T-cell (primary cell): Measurements from ENCODE around the gene MKLN1. TPM values are rescaled to one million over a fixed set of nuclear protein-coding genes. Genes with fewer than 3 reads are reported as not detected.
"Not testable (repeated sequence)": the region's sequence is repeated elsewhere in the genome, so short reads cannot be mapped to it uniquely, and the experiment has no call there.

Experiments used
- ATAC-seq, 4 experiments: fragments of 200-7000 bp in 3 of 4; fragments of 150-1000 bp in 1 of 4; cut with Tn5 transposase; replicated peaks in 1 of 4; 1 replicate in 3 of 4; 2 replicates in 1 of 4; pipeline ENCODE4 v1.10.0; 2021; ENCODE audit warnings: moderate library complexity in 3 of 4, mild to moderate bottlenecking in 2 of 4, moderate number of reproducible peaks in 1 of 4
- CTCF ChIA-PET, 2 donors: fragments of 300-600 bp; sonication (Branson Sonifier 250); formaldehyde crosslinking; loops; one replicate each; lab custom pipeline; 2022; ENCODE audit warnings: antibody characterized with exemption in 2 of 2; lab: Charles Lee
- POLR2A ChIA-PET, 2 donors: fragments of 300-600 bp; sonication (Branson Sonifier 250); formaldehyde crosslinking; loops; one replicate each; lab custom pipeline; 2022; ENCODE audit warnings: antibody characterized with exemption in 2 of 2; lab: Charles Lee
- DNase-seq, 35 experiments: peaks; one replicate each; pipeline versions ENCODE4 v3.0.0 to v3.0.0-alpha.2; 2013 to 2023
- H3K27ac ChIP-seq: one replicate; pipeline ENCODE4 v1.5.1; 2013; ENCODE audit warnings: low read length
- H3K27me3 ChIP-seq, 2 experiments: replicated peaks in 1 of 2; 1 replicate in 1 of 2; 2 replicates in 1 of 2; pipeline versions ENCODE4 v1.6.1 to v1.7.0; 2013; ENCODE audit warnings: low read length in 1 of 2, mixed read lengths in 1 of 2; ENCODE audit not compliant: control insufficient read depth in 2 of 2, insufficient read depth in 2 of 2; ENCODE audit errors: extremely low read depth in 1 of 2
- H3K36me3 ChIP-seq, 2 donors: 1 replicate in 1 of 2; 2 replicates in 1 of 2; pipeline versions ENCODE4 v1.6.1 to v1.7.0; 2013; ENCODE audit warnings: low read length in 1 of 2; ENCODE audit not compliant: control insufficient read depth in 2 of 2, insufficient read depth in 1 of 2; ENCODE audit errors: extremely low read depth in 1 of 2
- H3K4me1 ChIP-seq, 2 experiments: 1 replicate in 1 of 2; 2 replicates in 1 of 2; pipeline versions ENCODE4 v1.6.1 to v1.7.0; 2013; ENCODE audit warnings: low read length in 2 of 2, mixed read lengths in 1 of 2; ENCODE audit not compliant: insufficient read depth in 2 of 2, control insufficient read depth in 1 of 2; ENCODE audit errors: extremely low read depth in 1 of 2
- H3K4me3 ChIP-seq, 2 donors: 1 replicate in 1 of 2; 2 replicates in 1 of 2; pipeline versions ENCODE4 v1.5.1 to v1.7.0; 2013; ENCODE audit warnings: mild to moderate bottlenecking in 2 of 2, low read length in 1 of 2, moderate library complexity in 1 of 2; ENCODE audit not compliant: control insufficient read depth in 1 of 2; ENCODE audit errors: extremely low read depth in 1 of 2
- H3K9me3 ChIP-seq: 2 replicates; pipeline ENCODE4 v1.7.0; 2013
- H3K27ac Mint-ChIP-seq, 2 donors: one replicate each; pipeline ENCODE4 v1.8.0; 2020 to 2021; ENCODE audit warnings: mild to moderate bottlenecking in 2 of 2, mixed read lengths in 2 of 2
- H3K27me3 Mint-ChIP-seq, 2 donors: one replicate each; pipeline ENCODE4 v1.8.0; 2021 to 2022; ENCODE audit warnings: mixed read lengths in 2 of 2
- H3K36me3 Mint-ChIP-seq: one replicate; pipeline ENCODE4 v1.8.0; 2021; ENCODE audit warnings: mixed read lengths
- H3K4me1 Mint-ChIP-seq, 3 donors: one replicate each; pipeline ENCODE4 v1.8.0; 2020 to 2022; ENCODE audit warnings: mixed read lengths in 3 of 3, mild to moderate bottlenecking in 1 of 3
- H3K4me3 Mint-ChIP-seq, 3 donors: one replicate each; pipeline ENCODE4 v1.8.0; 2020 to 2022; ENCODE audit warnings: mild to moderate bottlenecking in 3 of 3, mixed read lengths in 3 of 3, moderate library complexity in 3 of 3
- H3K9me3 Mint-ChIP-seq, 3 donors: one replicate each; pipeline ENCODE4 v1.8.0; 2020 to 2022; ENCODE audit warnings: mixed read lengths in 3 of 3
- WGBS: methylation state at CpG from one replicate; pipeline ENCODE4 v1.1.5; 2013; ENCODE audit warnings: missing lambda C conversion rate; ENCODE audit not compliant: insufficient coverage; 5-methylcytosine and 5-hydroxymethylcytosine counted together
- total RNA-seq, 35 experiments: library from RNA in 6 of 35; stranded (reverse) in 6 of 35; fragments of 120-200 nt in 1 of 35; gene quantifications; one replicate each; pipeline versions ENCODE4 v1.2.1 to v1.2.4 and lab custom pipeline; 2013 to 2026

MKLN1 gene
- total RNA-seq, 5 donors from 2014 or later (not counting 1 experiment from before 2014, with no cell fraction given), result 43.9 to 63.3 (median 46.5) TPM

GRCh38 chr7:131328377-131329175, 900 bp downstream of the MKLN1 start:
- no peak for ATAC-seq
- peak overlapping the region; percentile 97 for H3K27ac ChIP-seq
- H3K36me3 Mint-ChIP-seq, result peaks cover 5% of the 10 kb centered on the region

GRCh38 chr7:131329176-131329570, 1.5 kb downstream of the MKLN1 start:
- peak overlapping the region; percentile 94 to 99 (median 99) for H3K4me3 Mint-ChIP-seq

More at GRCh38 chr7:131328377-131329175, 900 bp downstream of the MKLN1 start:
- WGBS, result 4% methylated on average over 14 of the region's 20 CpGs
- DNase-seq, result peak in 1 of 35 experiments; percentile 6
- Mint-ChIP-seq H3K9me3 (no peaks in the 10 kb centered on the region), H3K4me3 (peak overlapping the region; percentile 94 to 99 (median 99)), H3K4me1 (peaks cover 64 to 79% (median 70%) of the 10 kb centered on the region in 3 donors), H3K27ac (peak overlapping the region; percentile 92 to 96), H3K27me3 (no peaks in the 10 kb centered on the region)
- ChIA-PET CTCF (interaction anchor here (0.8 to 2.4 kb wide), 8 partner anchors 8 to 259 kb away, joined by 3 to 9 read pairs (median 3); no protein-coding TSS in a partner anchor), POLR2A (interaction anchor here (0.6 to 1.2 kb wide), 4 partner anchors 16 to 97 kb away, joined by 3 to 4 read pairs (median 3); no protein-coding TSS in a partner anchor)
- H3K27me3 ChIP-seq, result no peaks in the 10 kb centered on the region
- peaks cover 0 to 3% of the 10 kb centered on the region in 2 donors for H3K36me3 ChIP-seq
- peak overlapping the region; percentile 89 to 100 for H3K4me3 ChIP-seq
- peaks cover 20 to 29% of the 10 kb centered on the region in 2 experiments for H3K4me1 ChIP-seq
- H3K9me3 ChIP-seq, result no peaks in the 10 kb centered on the region

GRCh38 chr7:131330299-131330698, 2.6 kb downstream of the MKLN1 start:
- 80% methylated on average over 1 of the region's 4 CpGs for WGBS
- POLR2A ChIA-PET, result interaction anchor here in 1 of 2 donors (0.7 kb wide), 1 partner anchor 25 kb away, joined by 3 read pairs; no protein-coding TSS in a partner anchor

More at GRCh38 chr7:131329176-131329570, 1.5 kb downstream of the MKLN1 start:
- DNase-seq (peak in 1 of 35 experiments; percentile 10), ATAC-seq (no peak)
- WGBS, result 83% methylated on average over 1 of the region's 1 CpG
- H3K4me3 ChIP-seq, result peak overlapping the region; percentile 25 to 100
- H3K27ac ChIP-seq, result no peak overlapping the region
- H3K27me3 ChIP-seq, result no peaks in the 10 kb centered on the region
- POLR2A ChIA-PET, result interaction anchor here (0.6 kb wide), 3 partner anchors 11 to 20 kb away, joined by 3 read pairs; no protein-coding TSS in a partner anchor
- no peaks in the 10 kb centered on the region for H3K9me3 ChIP-seq
- H3K36me3 ChIP-seq, result peaks cover 0 to 3% of the 10 kb centered on the region in 2 donors
- CTCF ChIA-PET, result interaction anchor here in 1 of 2 donors (1.5 kb wide), 1 partner anchor 33 kb away, joined by 3 read pairs; no protein-coding TSS in a partner anchor
- H3K4me1 ChIP-seq, result peaks cover 20 to 29% of the 10 kb centered on the region in 2 experiments
- Mint-ChIP-seq H3K27me3 (no peaks in the 10 kb centered on the region), H3K27ac (peak overlapping the region; percentile 18 to 64), H3K36me3 (peaks cover 10% of the 10 kb centered on the region), H3K4me1 (peaks cover 65 to 79% (median 71%) of the 10 kb centered on the region in 3 donors), H3K9me3 (no peaks in the 10 kb centered on the region)

GRCh38 chr7:131331806-131332205, 4.1 kb downstream of the MKLN1 start:
- Histone ChIP-seq H3K27ac (no peak overlapping the region), H3K4me1 (peaks cover 15 to 26% of the 10 kb centered on the region in 2 experiments), H3K4me3 (no peak overlapping the region), H3K27me3 (no peaks in the 10 kb centered on the region), H3K36me3 (peaks cover 0 to 3% of the 10 kb centered on the region in 2 donors), H3K9me3 (peaks cover 8% of the 10 kb centered on the region)
- no peaks in the 10 kb centered on the region for H3K27me3 Mint-ChIP-seq
- POLR2A ChIA-PET, result no interaction called here
- DNase-seq (no peak), ATAC-seq (no peak)
- H3K36me3 Mint-ChIP-seq, result peaks cover 24% of the 10 kb centered on the region
- WGBS, result no CpG with 5 or more reads among the region's 1 CpG
- H3K9me3 Mint-ChIP-seq, result peaks cover 4 to 16% (median 10%) of the 10 kb centered on the region in 3 donors
- CTCF ChIA-PET, result no interaction called here
- peaks cover 62 to 71% (median 64%) of the 10 kb centered on the region in 3 donors for H3K4me1 Mint-ChIP-seq
- no peak overlapping the region for H3K4me3 Mint-ChIP-seq
- no peak overlapping the region for H3K27ac Mint-ChIP-seq

More at GRCh38 chr7:131330299-131330698, 2.6 kb downstream of the MKLN1 start:
- no peaks in the 10 kb centered on the region for H3K27me3 ChIP-seq
- ATAC-seq (no peak), DNase-seq (no peak)
- CTCF ChIA-PET, result interaction anchor here in 1 of 2 donors (0.6 to 1.1 kb wide), 2 partner anchors 141 to 276 kb away, joined by 3 read pairs; no protein-coding TSS in a partner anchor
- peak overlapping the region; percentile 34 to 35 for H3K27ac Mint-ChIP-seq
- H3K9me3 Mint-ChIP-seq, result peaks cover 0 to 1% (median 0%) of the 10 kb centered on the region in 3 donors
- H3K4me1 ChIP-seq, result peaks cover 20 to 29% of the 10 kb centered on the region in 2 experiments
- peak overlapping the region; percentile 94 to 99 (median 99) for H3K4me3 Mint-ChIP-seq
- peaks cover 62 to 76% (median 68%) of the 10 kb centered on the region in 3 donors for H3K4me1 Mint-ChIP-seq
- peaks cover 0 to 3% of the 10 kb centered on the region in 2 donors for H3K36me3 ChIP-seq
- H3K4me3 ChIP-seq, result no peak overlapping the region
- H3K36me3 Mint-ChIP-seq, result peaks cover 11% of the 10 kb centered on the region
- H3K27ac ChIP-seq, result no peak overlapping the region
- no peaks in the 10 kb centered on the region for H3K9me3 ChIP-seq
- H3K27me3 Mint-ChIP-seq, result no peaks in the 10 kb centered on the region

GRCh38 chr7:131332729-131333128, 5.1 kb downstream of the MKLN1 start:
- H3K9me3 ChIP-seq, H3K27ac ChIP-seq, DNase-seq, H3K27me3 ChIP-seq, CTCF ChIA-PET, H3K27ac Mint-ChIP-seq, H3K4me3 ChIP-seq, ATAC-seq, H3K4me3 Mint-ChIP-seq, H3K27me3 Mint-ChIP-seq, H3K36me3 ChIP-seq: not testable (repeated sequence)
- POLR2A ChIA-PET, result interaction anchor here in 1 of 2 donors (0.5 kb wide), 1 partner anchor 223 kb away, joined by 4 read pairs; no protein-coding TSS in a partner anchor
- peaks cover 8 to 22% (median 15%) of the 10 kb centered on the region in 3 donors for H3K9me3 Mint-ChIP-seq
- 98% methylated on average over 5 of the region's 6 CpGs for WGBS
- H3K4me1 ChIP-seq, result peaks cover 9 to 24% of the 10 kb centered on the region in 2 experiments
- H3K4me1 Mint-ChIP-seq, result peaks cover 55 to 67% (median 63%) of the 10 kb centered on the region in 3 donors
- H3K36me3 Mint-ChIP-seq, result peaks cover 30% of the 10 kb centered on the region
